Stomach (tissue), 9 donors: ENCODE results near the gene MANBA. TPM values are rescaled to one million over a fixed set of nuclear protein-coding genes. Genes with fewer than 3 reads are reported as not detected.

Experiments
- DNase-seq, 2 donors: peaks; one replicate each; pipeline versions ENCODE4 v3.0.0 to v3.0.0-alpha.2; 2013 to 2019
- H3K27ac ChIP-seq, 5 donors: fragments of 200-600 bp in 4 of 5; sonication (generic) in 4 of 5; one replicate each; pipeline ENCODE4 v1.5.1; 2013 to 2019; ENCODE audit warnings: mild to moderate bottlenecking in 1 of 5, moderate library complexity in 1 of 5
- H3K27me3 ChIP-seq, 3 donors: fragments of 200-600 bp; sonication (generic); one replicate each; pipeline ENCODE4 v1.5.1; 2017 to 2019; ENCODE audit warnings: mixed run types in 1 of 3
- H3K36me3 ChIP-seq, 4 donors: fragments of 200-600 bp; sonication (generic); 1 replicate in 3 of 4; 2 replicates in 1 of 4; pipeline ENCODE4 v1.5.1; 2016 to 2019
- H3K4me1 ChIP-seq, 4 donors: fragments of 200-600 bp; sonication (generic); one replicate each; pipeline ENCODE4 v1.5.1; 2016 to 2019
- H3K4me3 ChIP-seq, 4 donors: fragments of 200-600 bp; sonication (generic) in 3 of 4; one replicate each; pipeline ENCODE4 v1.5.1; 2016 to 2019; ENCODE audit warnings: mild to moderate bottlenecking in 1 of 4
- H3K9me3 ChIP-seq, 4 donors: fragments of 200-600 bp; sonication (generic); one replicate each; pipeline ENCODE4 v1.5.1; 2016 to 2019
- CTCF ChIP-seq, 7 experiments: fragments of 450-650 bp in 4 of 7; fragments of 200-600 bp in 3 of 7; sonication (generic) in 3 of 7; IDR thresholded peaks; one replicate each; pipeline ENCODE4 v1.5.1; 2016 to 2019; ENCODE audit warnings: antibody characterized with exemption in 7 of 7, control low read depth in 2 of 7, mild to moderate bottlenecking in 1 of 7
- EP300 ChIP-seq: sonication (generic); formaldehyde crosslinking; IDR thresholded peaks from one replicate; pipeline ENCODE4 v1.6.1; 2017; ENCODE audit warnings: antibody characterized with exemption
- POLR2A ChIP-seq, 4 donors: fragments of 450-650 bp; IDR thresholded peaks; one replicate each; pipeline ENCODE4 v1.6.1; 2016; ENCODE audit warnings: antibody characterized with exemption in 4 of 4, control low read depth in 2 of 4, mild to moderate bottlenecking in 1 of 4, moderate library complexity in 1 of 4
- POLR2AphosphoS5 ChIP-seq, 3 donors: sonication (generic); formaldehyde crosslinking; IDR thresholded peaks; one replicate each; pipeline ENCODE4 v1.6.1; 2016; ENCODE audit warnings: antibody characterized with exemption in 3 of 3
- WGBS, 5 donors: extraction: QIAGEN DNeasy Blood & Tissue Kit in 3 of 5; methylation state at CpG; one replicate each; pipeline versions ENCODE4 v1.1.5 to v1.1.7; 2013 to 2018; 5-methylcytosine and 5-hydroxymethylcytosine counted together
- intact Hi-C: fragments of 100-400 bp; cut with DNase I; formaldehyde crosslinking; loops from one replicate; pipeline ENCODE4 v1.15.1; 2023; ENCODE audit warnings: low total_unique reads
- polyA plus RNA-seq, 3 donors: library from polyadenylated mRNA; stranded (reverse); fragments of 200-250 nt; gene quantifications; one replicate each; pipeline ENCODE4 v1.2.3, GENCODE V29; 2013
- total RNA-seq, 5 donors: library from RNA; depleted of rRNA; stranded (reverse); fragments of >200 nt; gene quantifications; one replicate each; pipeline versions ENCODE4 v1.1.0 to v1.2.3, GENCODE V29; 2014 to 2016
- donor health status: healthy with polysubstance abuse.
- donor health status: Bipolar disorder and iron deficiency.
- donor health status: healthy.

MANBA gene
- total and polyA plus RNA-seq, 8 donors: 8.4 to 69.4 (median 24.0) TPM

DNA sequence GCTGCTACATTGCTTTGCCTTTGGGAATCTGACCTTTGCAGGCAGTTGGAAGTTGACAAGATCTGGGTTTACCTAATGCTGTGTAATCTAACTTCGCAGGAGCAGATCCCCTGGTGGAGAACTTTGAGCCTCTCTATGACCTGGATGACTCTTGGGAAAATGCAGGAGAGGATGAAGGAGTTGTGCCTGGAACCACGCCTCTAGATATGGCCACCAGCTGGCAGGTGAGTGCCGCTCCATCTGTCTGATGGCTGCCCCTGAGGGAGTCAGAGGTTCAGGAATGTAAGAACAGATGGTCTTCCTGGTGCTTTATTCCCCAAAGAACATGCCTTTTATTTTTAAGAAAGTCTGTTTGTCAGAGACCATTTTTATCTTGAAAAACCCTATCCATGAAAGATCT is 150.3 kb downstream of the MANBA start:
- intact Hi-C loops: no loop called here
- DNase-seq: no peak
- Histone ChIP-seq H3K4me1 (peaks cover 0 to 7% (median 2%) of the 10 kb centered on the region in 4 donors), H3K27me3 (no peaks in the 10 kb centered on the region), H3K9me3 (no peaks in the 10 kb centered on the region), H3K27ac (no peak overlapping the region), H3K36me3 (peaks cover 63 to 99% (median 96%) of the 10 kb centered on the region in 4 donors), H3K4me3 (no peak overlapping the region)
- TF ChIP-seq CTCF (IDR thresholded peaks at IDR 0.05) (no peak), POLR2A (IDR thresholded peaks at IDR 0.05) (no peak), EP300 (no peak)
- 64 to 80% (median 70%) methylated on average over 3 of the region's 3 CpGs for WGBS, 5 donors

- Histone ChIP-seq H3K9me3 (no peaks in the 10 kb centered on the region), H3K27ac (no peak overlapping the region), H3K36me3 (peaks cover 58 to 99% (median 95%) of the 10 kb centered on the region in 4 donors), H3K4me1 (peaks cover 0 to 7% (median 2%) of the 10 kb centered on the region in 4 donors), H3K4me3 (no peak overlapping the region), H3K27me3 (no peaks in the 10 kb centered on the region)
- intact Hi-C loops: no loop called here
- DNase-seq: no peak
- TF ChIP-seq POLR2AphosphoS5 (IDR thresholded peaks at IDR 0.05) (no peak), POLR2A (IDR thresholded peaks at IDR 0.05) (no peak), CTCF (IDR thresholded peaks at IDR 0.05) (no peak), EP300 (no peak)
Observed at GRCh38 chr4:102610007-102610406, 150.8 kb downstream of the MANBA start.

DNA sequence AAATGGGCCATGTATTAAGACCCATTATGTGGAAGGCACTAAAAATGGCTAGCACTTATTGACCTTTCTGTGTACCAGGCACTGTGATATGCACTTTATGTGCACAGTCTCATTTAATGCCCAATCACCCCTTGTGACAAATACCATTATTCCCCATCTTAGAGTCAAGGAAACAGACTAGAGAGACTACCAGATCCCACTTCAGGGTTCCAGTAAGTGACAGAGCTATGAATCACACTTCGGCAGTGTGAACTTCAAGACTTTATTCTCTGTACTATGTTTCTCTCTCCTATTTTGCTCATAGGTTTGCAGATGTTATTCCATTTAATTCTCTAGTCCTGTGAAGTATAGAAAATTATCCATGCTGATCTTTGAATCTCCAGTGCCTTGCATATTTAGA is 152.6 kb downstream of the MANBA start:
- H3K36me3 ChIP-seq: peaks cover 48 to 99% (median 93%) of the 10 kb centered on the region in 4 donors
- WGBS, 5 donors: 79 to 89% (median 84%) methylated on average over 1 of the region's 1 CpG

DNA sequence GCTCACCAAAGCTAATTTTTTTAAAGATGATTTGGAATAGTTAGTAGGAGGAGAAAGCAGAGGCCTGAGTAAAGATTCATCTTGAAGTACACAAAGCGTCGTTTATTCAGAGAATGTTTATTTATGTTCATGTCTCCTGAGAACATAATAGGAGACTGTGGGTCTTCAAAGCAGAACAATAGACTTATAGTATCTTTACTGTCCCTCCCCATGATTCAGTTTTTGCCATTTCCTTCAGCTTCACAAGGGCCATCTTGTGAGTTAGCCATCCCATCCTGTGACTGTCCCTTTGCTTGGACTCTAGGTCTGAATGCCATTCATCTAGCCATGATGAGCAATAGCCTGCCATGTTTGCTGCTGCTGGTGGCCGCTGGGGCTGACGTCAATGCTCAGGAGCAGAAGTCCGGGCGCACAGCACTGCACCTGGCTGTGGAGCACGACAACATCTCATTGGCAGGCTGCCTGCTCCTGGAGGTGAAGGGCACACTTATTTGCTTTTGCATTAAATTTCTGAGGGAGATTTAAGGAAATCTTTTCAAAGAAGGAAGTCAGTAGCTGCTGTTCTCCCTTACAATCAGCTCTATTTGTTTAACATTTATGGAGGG is 153.8 kb downstream of the MANBA start:
- TF ChIP-seq POLR2A (IDR thresholded peaks at IDR 0.05): no peak
- TF ChIP-seq CTCF (IDR thresholded peaks at IDR 0.05): no peak
- TF ChIP-seq EP300: no peak
- TF ChIP-seq POLR2AphosphoS5 (IDR thresholded peaks at IDR 0.05): peak in 1 of 3 donors; percentile 22
- Histone ChIP-seq H3K4me3 (no peak overlapping the region), H3K27ac (peak overlapping the region; percentile 22 to 57 (median 46)), H3K27me3 (no peaks in the 10 kb centered on the region), H3K4me1 (peaks cover 0 to 4% (median under 1%) of the 10 kb centered on the region in 4 donors), H3K9me3 (no peaks in the 10 kb centered on the region), H3K36me3 (peaks cover 41 to 99% (median 93%) of the 10 kb centered on the region in 4 donors)
- intact Hi-C loops: no loop called here
- WGBS, 5 donors: 38 to 77% (median 62%) methylated on average over 7 of the region's 7 CpGs
- DNase-seq: peak in 1 of 2 donors; percentile 87

More for the DNA sequence above, 152.6 kb downstream of the MANBA start:
- TF ChIP-seq EP300: no peak
- TF ChIP-seq POLR2AphosphoS5 (IDR thresholded peaks at IDR 0.05): no peak
- TF ChIP-seq POLR2A (IDR thresholded peaks at IDR 0.05): no peak
- no peak for TF ChIP-seq CTCF (IDR thresholded peaks at IDR 0.05)
- Histone ChIP-seq H3K4me1 (peaks cover 0 to 7% (median 2%) of the 10 kb centered on the region in 4 donors), H3K27me3 (no peaks in the 10 kb centered on the region), H3K27ac (peak overlapping the region in 1 of 5 donors; percentile 46), H3K9me3 (no peaks in the 10 kb centered on the region), H3K4me3 (no peak overlapping the region)
- DNase-seq: no peak
- intact Hi-C loops: no loop called here
